HCT116 (cell line): Measurements from ENCODE around the gene LYPD3. TPM values are rescaled to one million over a fixed set of nuclear protein-coding genes. Genes with fewer than 3 reads are reported as not detected.

Source experiments
- ATAC-seq: fragments of 200-7000 bp; cut with Tn5 transposase; 2 replicates; pipeline ENCODE4 v1.9.1; 2020; ENCODE audit warnings: mild to moderate bottlenecking, moderate library complexity
- BruUV-seq: library from RNA; stranded (reverse); fragments of 400-500 nt; replicated peaks from 2 replicates; lab custom pipeline; 2021; lab: Mats Ljungman, UMichigan
- CTCF ChIA-PET: fragments of 300-600 bp; sonication (Branson Sonifier 250); formaldehyde crosslinking; loops from one replicate; lab custom pipeline; 2021; ENCODE audit warnings: antibody characterized with exemption; lab: Charles Lee
- POLR2A ChIA-PET: fragments of 300-600, 350-600 bp; sonication (Branson Sonifier 250); formaldehyde crosslinking; loops from one replicate; lab custom pipeline; 2021; ENCODE audit warnings: antibody characterized with exemption; lab: Charles Lee
- RAD21 ChIA-PET, 2 experiments: fragments of 300-600 bp; sonication (Branson Sonifier 250); formaldehyde crosslinking; loops; one replicate each; lab custom pipeline; 2023; ENCODE audit warnings: low total read pairs in 2 of 2; ENCODE audit not compliant: uncharacterized antibody in 2 of 2, unreplicated experiment in 2 of 2, low non-redundant PET in 1 of 2; lab: Charles Lee
- DNase-seq: peaks from one replicate; pipeline ENCODE4 v3.0.0-alpha.2; 2010; ENCODE audit warnings: low read depth, low spot score
- H2AFZ ChIP-seq: fragments of 200-600 bp; shearing (Covaris generic), sonication (generic); 2 replicates; pipeline ENCODE4 v1.6.1; 2017; ENCODE audit warnings: low read depth, mixed run types, mixed read lengths, antibody characterized with exemption, low read length; ENCODE audit not compliant: poor library complexity, severe bottlenecking
- H3K27ac ChIP-seq: 2 replicates; pipeline ENCODE4 v1.5.1; 2012; ENCODE audit warnings: low read depth, low read length
- H3K27me3 ChIP-seq: fragments of 200-600 bp; sonication (generic); 2 replicates; pipeline ENCODE4 v1.6.1; 2016; ENCODE audit warnings: mixed run types, low read length, mixed read lengths; ENCODE audit not compliant: insufficient read depth
- H3K36me3 ChIP-seq, 2 experiments: fragments of 200-500 bp in 1 of 2; fragments of 200-600 bp in 1 of 2; sonication (Bioruptor generic) in 1 of 2; sonication (generic) in 1 of 2; 2 replicates each; pipeline versions ENCODE4 v1.5.1 to v1.6.1; 2014 to 2016; ENCODE audit warnings: low read length in 2 of 2, inconsistent platforms in 1 of 2, mixed read lengths in 1 of 2, mixed run types in 1 of 2; ENCODE audit not compliant: insufficient read depth in 2 of 2, control insufficient read depth in 1 of 2
- H3K4me1 ChIP-seq, 2 experiments: fragments of 200-600 bp in 1 of 2; sonication (generic) in 1 of 2; 2 replicates each; pipeline versions ENCODE4 v1.5.1 to v1.6.1; 2012 to 2017; ENCODE audit warnings: low read length in 2 of 2, inconsistent platforms in 1 of 2, mild to moderate bottlenecking in 1 of 2, mixed read lengths in 1 of 2, mixed run types in 1 of 2, moderate library complexity in 1 of 2; ENCODE audit not compliant: insufficient read depth in 2 of 2, control insufficient read depth in 1 of 2
- H3K4me2 ChIP-seq: fragments of 200-600 bp; sonication (generic); 2 replicates; pipeline ENCODE4 v1.6.1; 2017; ENCODE audit warnings: mixed run types, low read length, mixed read lengths
- H3K4me3 ChIP-seq, 2 experiments: fragments of 200-600 bp in 1 of 2; sonication (generic) in 1 of 2; replicated peaks in 1 of 2; 2 replicates each; pipeline ENCODE4 v1.5.1; 2011 to 2016; ENCODE audit warnings: low read length in 2 of 2, control low read depth in 1 of 2, low read depth in 1 of 2, mild to moderate bottlenecking in 1 of 2, mixed read lengths in 1 of 2, mixed run types in 1 of 2
- H3K79me2 ChIP-seq: fragments of 200-600 bp; sonication (generic); 2 replicates; pipeline ENCODE4 v1.6.1; 2017; ENCODE audit warnings: mild to moderate bottlenecking, mixed run types, low read length, moderate library complexity, mixed read lengths; ENCODE audit not compliant: insufficient read depth
- H3K9ac ChIP-seq: fragments of 200-600 bp; sonication (generic); 2 replicates; pipeline ENCODE4 v1.6.1; 2016; ENCODE audit warnings: low read length, mixed read lengths
- H3K9me2 ChIP-seq: fragments of 200-600 bp; sonication (generic), shearing (Covaris generic); 2 replicates; pipeline ENCODE4 v1.6.1; 2017; ENCODE audit warnings: mixed run types, mild to moderate bottlenecking, moderate library complexity; ENCODE audit not compliant: insufficient read depth
- H3K9me3 ChIP-seq, 2 experiments: fragments of 200-500 bp in 1 of 2; fragments of 200-600 bp in 1 of 2; sonication (Bioruptor generic) in 1 of 2; sonication (generic) in 1 of 2; 2 replicates each; pipeline ENCODE4 v1.6.1; 2014 to 2017; ENCODE audit warnings: low read length in 2 of 2, mixed read lengths in 2 of 2, inconsistent platforms in 1 of 2, low read depth in 1 of 2, mild to moderate bottlenecking in 1 of 2, mixed run types in 1 of 2, moderate library complexity in 1 of 2; ENCODE audit not compliant: control insufficient read depth in 1 of 2, insufficient read depth in 1 of 2
- H4K20me1 ChIP-seq: fragments of 200-600 bp; sonication (generic), shearing (Covaris generic); 2 replicates; pipeline ENCODE4 v1.6.1; 2017; ENCODE audit warnings: mixed run types, mild to moderate bottlenecking, moderate library complexity; ENCODE audit not compliant: insufficient read depth
- CBX3 ChIP-seq: IDR thresholded peaks from 2 replicates; pipeline ENCODE4 v1.6.1; 2012; ENCODE audit warnings: low read depth
- CEBPB ChIP-seq: IDR thresholded peaks from 2 replicates; pipeline ENCODE4 v1.6.1; 2012; ENCODE audit warnings: low read depth
- EGR1 ChIP-seq: IDR thresholded peaks from 2 replicates; pipeline ENCODE4 v1.6.1; 2012; ENCODE audit warnings: low read depth
- POLR2A ChIP-seq: IDR thresholded peaks from 2 replicates; pipeline ENCODE4 v1.7.0; 2011; ENCODE audit warnings: borderline replicate concordance; ENCODE audit not compliant: insufficient read depth, insufficient read length; ENCODE audit errors: extremely low read depth
- RAD21 ChIP-seq: IDR thresholded peaks from 2 replicates; pipeline ENCODE4 v1.6.1; 2012; ENCODE audit warnings: low read depth, mild to moderate bottlenecking
- SIN3A ChIP-seq: IDR thresholded peaks from 2 replicates; pipeline ENCODE4 v1.6.1; 2012; ENCODE audit warnings: low read depth
- TCF7L2 ChIP-seq: IDR thresholded peaks from 2 replicates; pipeline ENCODE4 v1.7.0; 2011; ENCODE audit warnings: borderline replicate concordance, inconsistent platforms; ENCODE audit not compliant: insufficient read depth, insufficient read length; ENCODE audit errors: extremely low read depth
- YY1 ChIP-seq: IDR thresholded peaks from 2 replicates; pipeline ENCODE4 v1.6.1; 2011; ENCODE audit warnings: low read length, low read depth, moderate library complexity, mild to moderate bottlenecking; ENCODE audit not compliant: insufficient replicate concordance; ENCODE audit errors: extremely low read depth
- ZFX ChIP-seq: fragments of 450-650 bp; IDR thresholded peaks from 2 replicates; pipeline ENCODE4 v1.6.1; 2017
- intact Hi-C: fragments of 100-400 bp; cut with micrococcal nuclease; formaldehyde crosslinking; loops from 2 replicates; pipeline ENCODE4 v1.10.0; 2022
- total RNA-seq: library from RNA; stranded (reverse); gene quantifications from one replicate; pipeline ENCODE4 v1.2.1, GENCODE V29; 2021; ENCODE audit not compliant: unreplicated experiment
- TF ChIP-seq, protein P1 (sequence below): IDR thresholded peaks from 2 replicates; pipeline ENCODE4 v1.6.1; 2012
- TF ChIP-seq, protein P2 (sequence below): IDR thresholded peaks from 2 replicates; pipeline ENCODE4 v1.6.1; 2012; ENCODE audit warnings: low read depth
- TF ChIP-seq, protein P3 (sequence below): IDR thresholded peaks from 2 replicates; pipeline ENCODE4 v1.6.1; 2012
- TF ChIP-seq, protein P4 (sequence below): IDR thresholded peaks from 2 replicates; pipeline ENCODE4 v1.6.1; 2011; ENCODE audit warnings: mild to moderate bottlenecking, low read length, moderate library complexity; ENCODE audit not compliant: insufficient replicate concordance; ENCODE audit errors: extremely low read depth

The LYPD3 gene
- total RNA-seq, 1 experiment from 2014 or later, result 3.6 TPM

DNA sequence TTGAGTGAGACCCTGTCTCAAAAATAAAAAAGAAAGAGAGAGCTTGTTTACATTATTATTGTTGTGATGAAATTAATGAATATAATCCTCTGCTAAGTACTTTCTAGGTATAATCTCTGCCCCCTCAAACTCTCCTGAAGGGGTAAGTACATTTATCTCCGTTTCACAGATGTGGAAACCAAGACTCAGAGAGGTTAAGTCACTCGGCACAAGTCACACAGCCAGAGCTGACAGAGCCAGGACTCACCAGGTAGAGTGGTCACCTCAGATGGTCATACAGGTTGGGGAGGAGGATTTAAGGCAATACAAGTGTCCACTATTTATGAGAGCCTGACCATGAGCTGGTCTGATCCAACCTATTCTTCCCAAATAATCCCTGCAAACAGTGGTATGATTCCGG lies 15.2 kb upstream of the LYPD3 start:
- H3K36me3 ChIP-seq, result no peaks in the 10 kb centered on the region
- H2AFZ ChIP-seq, result no peak overlapping the region
- ChIA-PET POLR2A (no interaction called here), RAD21 (interaction anchor here in 1 of 2 experiments (0.6 kb wide), 1 partner anchor 9 kb away, joined by 3 read pairs; no protein-coding TSS in a partner anchor), CTCF (interaction anchor here (0.6 kb wide), 1 partner anchor 281 kb away, joined by 3 read pairs; no protein-coding TSS in a partner anchor)
- H3K27me3 ChIP-seq, result no peaks in the 10 kb centered on the region
- no peaks in the 10 kb centered on the region for H4K20me1 ChIP-seq
- no peaks in the 10 kb centered on the region for H3K9me3 ChIP-seq
- H3K4me1 ChIP-seq, result peaks cover 2 to 11% of the 10 kb centered on the region in 2 experiments
- BruUV-seq, result no TSS peak
- no peaks in the 10 kb centered on the region for H3K9me2 ChIP-seq
- intact Hi-C loops, result no loop called here
- H3K4me2 ChIP-seq, result no peak overlapping the region
- H3K4me3 ChIP-seq, result no peak overlapping the region
- H3K9ac ChIP-seq, result no peak overlapping the region
- TF ChIP-seq ZFX (no peak), CEBPB (no peak), EGR1 (no peak), YY1 (no peak)
- TF ChIP-seq, protein P1, sequence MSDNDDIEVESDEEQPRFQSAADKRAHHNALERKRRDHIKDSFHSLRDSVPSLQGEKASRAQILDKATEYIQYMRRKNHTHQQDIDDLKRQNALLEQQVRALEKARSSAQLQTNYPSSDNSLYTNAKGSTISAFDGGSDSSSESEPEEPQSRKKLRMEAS, result no peak
- ATAC-seq (no peak), DNase-seq (no peak)
- no peaks in the 10 kb centered on the region for H3K79me2 ChIP-seq
- H3K27ac ChIP-seq, result no peak overlapping the region

DNA sequence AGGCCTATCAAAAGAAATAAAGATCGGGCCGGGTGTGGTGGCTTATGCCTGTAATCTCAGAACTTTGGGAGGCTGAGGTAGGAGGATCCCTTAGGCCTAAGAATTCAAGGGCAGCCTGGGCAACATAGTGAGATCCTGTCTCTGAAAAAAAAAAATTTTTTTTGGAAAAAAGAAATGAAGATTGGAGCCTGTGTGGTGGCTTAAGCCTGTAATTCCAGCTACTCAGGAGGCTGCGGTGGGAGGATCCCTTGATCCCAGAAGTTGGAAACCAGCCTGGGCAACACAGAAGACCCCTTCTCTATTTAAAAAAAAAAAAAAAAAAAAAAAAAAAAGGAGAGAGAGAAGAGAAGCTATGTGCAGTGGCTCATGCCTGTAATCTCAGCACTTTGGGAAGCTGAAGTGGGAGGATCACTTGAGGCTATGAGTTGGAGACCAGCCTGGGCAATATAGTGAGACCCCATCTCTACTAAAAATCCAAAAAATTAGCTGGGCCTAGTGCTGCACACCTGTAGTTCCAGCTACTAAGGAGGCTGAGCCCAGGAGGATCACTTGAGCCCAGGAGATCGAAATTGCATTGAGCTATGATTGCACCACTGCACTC lies 14.7 kb upstream of the LYPD3 start:
- Histone ChIP-seq H3K4me1 (peaks cover 5 to 16% of the 10 kb centered on the region in 2 experiments), H3K36me3 (no peaks in the 10 kb centered on the region), H3K4me3 (no peak overlapping the region), H2AFZ (no peak overlapping the region), H3K9ac (no peak overlapping the region), H3K4me2 (no peak overlapping the region), H3K27ac (no peak overlapping the region), H3K79me2 (no peaks in the 10 kb centered on the region), H3K27me3 (no peaks in the 10 kb centered on the region), H4K20me1 (no peaks in the 10 kb centered on the region), H3K9me2 (no peaks in the 10 kb centered on the region), H3K9me3 (no peaks in the 10 kb centered on the region)
- no TSS peak for BruUV-seq
- DNase-seq (no peak), ATAC-seq (no peak)
- RAD21 ChIA-PET, result interaction anchor here in 1 of 2 experiments (0.6 kb wide), 1 partner anchor 8 kb away, joined by 3 read pairs; no protein-coding TSS in a partner anchor
- CTCF ChIA-PET, result interaction anchor here (0.6 kb wide), 1 partner anchor 282 kb away, joined by 3 read pairs; no protein-coding TSS in a partner anchor
- POLR2A ChIA-PET, result no interaction called here
- intact Hi-C loops, result no loop called here
- TF ChIP-seq POLR2A, result no peak
- no peak for TF ChIP-seq YY1
- TF ChIP-seq, protein P1, result no peak
- TF ChIP-seq, protein P2, sequence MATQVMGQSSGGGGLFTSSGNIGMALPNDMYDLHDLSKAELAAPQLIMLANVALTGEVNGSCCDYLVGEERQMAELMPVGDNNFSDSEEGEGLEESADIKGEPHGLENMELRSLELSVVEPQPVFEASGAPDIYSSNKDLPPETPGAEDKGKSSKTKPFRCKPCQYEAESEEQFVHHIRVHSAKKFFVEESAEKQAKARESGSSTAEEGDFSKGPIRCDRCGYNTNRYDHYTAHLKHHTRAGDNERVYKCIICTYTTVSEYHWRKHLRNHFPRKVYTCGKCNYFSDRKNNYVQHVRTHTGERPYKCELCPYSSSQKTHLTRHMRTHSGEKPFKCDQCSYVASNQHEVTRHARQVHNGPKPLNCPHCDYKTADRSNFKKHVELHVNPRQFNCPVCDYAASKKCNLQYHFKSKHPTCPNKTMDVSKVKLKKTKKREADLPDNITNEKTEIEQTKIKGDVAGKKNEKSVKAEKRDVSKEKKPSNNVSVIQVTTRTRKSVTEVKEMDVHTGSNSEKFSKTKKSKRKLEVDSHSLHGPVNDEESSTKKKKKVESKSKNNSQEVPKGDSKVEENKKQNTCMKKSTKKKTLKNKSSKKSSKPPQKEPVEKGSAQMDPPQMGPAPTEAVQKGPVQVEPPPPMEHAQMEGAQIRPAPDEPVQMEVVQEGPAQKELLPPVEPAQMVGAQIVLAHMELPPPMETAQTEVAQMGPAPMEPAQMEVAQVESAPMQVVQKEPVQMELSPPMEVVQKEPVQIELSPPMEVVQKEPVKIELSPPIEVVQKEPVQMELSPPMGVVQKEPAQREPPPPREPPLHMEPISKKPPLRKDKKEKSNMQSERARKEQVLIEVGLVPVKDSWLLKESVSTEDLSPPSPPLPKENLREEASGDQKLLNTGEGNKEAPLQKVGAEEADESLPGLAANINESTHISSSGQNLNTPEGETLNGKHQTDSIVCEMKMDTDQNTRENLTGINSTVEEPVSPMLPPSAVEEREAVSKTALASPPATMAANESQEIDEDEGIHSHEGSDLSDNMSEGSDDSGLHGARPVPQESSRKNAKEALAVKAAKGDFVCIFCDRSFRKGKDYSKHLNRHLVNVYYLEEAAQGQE, result no peak
- TF ChIP-seq, protein P3, sequence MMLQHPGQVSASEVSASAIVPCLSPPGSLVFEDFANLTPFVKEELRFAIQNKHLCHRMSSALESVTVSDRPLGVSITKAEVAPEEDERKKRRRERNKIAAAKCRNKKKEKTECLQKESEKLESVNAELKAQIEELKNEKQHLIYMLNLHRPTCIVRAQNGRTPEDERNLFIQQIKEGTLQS, result no peak
- TF ChIP-seq TCF7L2, result no peak
- TF ChIP-seq CBX3, result no peak
- no peak for TF ChIP-seq ZFX
- TF ChIP-seq, protein P4, sequence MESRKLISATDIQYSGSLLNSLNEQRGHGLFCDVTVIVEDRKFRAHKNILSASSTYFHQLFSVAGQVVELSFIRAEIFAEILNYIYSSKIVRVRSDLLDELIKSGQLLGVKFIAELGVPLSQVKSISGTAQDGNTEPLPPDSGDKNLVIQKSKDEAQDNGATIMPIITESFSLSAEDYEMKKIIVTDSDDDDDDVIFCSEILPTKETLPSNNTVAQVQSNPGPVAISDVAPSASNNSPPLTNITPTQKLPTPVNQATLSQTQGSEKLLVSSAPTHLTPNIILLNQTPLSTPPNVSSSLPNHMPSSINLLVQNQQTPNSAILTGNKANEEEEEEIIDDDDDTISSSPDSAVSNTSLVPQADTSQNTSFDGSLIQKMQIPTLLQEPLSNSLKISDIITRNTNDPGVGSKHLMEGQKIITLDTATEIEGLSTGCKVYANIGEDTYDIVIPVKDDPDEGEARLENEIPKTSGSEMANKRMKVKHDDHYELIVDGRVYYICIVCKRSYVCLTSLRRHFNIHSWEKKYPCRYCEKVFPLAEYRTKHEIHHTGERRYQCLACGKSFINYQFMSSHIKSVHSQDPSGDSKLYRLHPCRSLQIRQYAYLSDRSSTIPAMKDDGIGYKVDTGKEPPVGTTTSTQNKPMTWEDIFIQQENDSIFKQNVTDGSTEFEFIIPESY, result no peak
- no peak for TF ChIP-seq SIN3A
- TF ChIP-seq RAD21, result no peak
